Stomach smooth muscle (tissue), 2 donors: Measurements from ENCODE around the gene NHP2.

Experiments used
- H3K27ac ChIP-seq: one replicate; pipeline ENCODE4 v1.7.0; 2013; ENCODE audit warnings: mild to moderate bottlenecking, low read length, inconsistent platforms
- H3K27me3 ChIP-seq, 2 donors: one replicate each; pipeline ENCODE4 v1.7.0; 2013; ENCODE audit warnings: low read length in 2 of 2; ENCODE audit not compliant: insufficient read depth in 2 of 2, control insufficient read depth in 1 of 2
- H3K36me3 ChIP-seq, 2 donors: one replicate each; pipeline ENCODE4 v1.7.0; 2013; ENCODE audit warnings: low read length in 2 of 2; ENCODE audit not compliant: control insufficient read depth in 2 of 2, insufficient read depth in 2 of 2
- H3K4me1 ChIP-seq: one replicate; pipeline ENCODE4 v1.7.0; 2013; ENCODE audit warnings: low read length; ENCODE audit not compliant: control insufficient read depth, insufficient read depth
- H3K4me3 ChIP-seq, 2 donors: one replicate each; pipeline ENCODE4 v1.7.0; 2013; ENCODE audit warnings: low read length in 2 of 2
- H3K9ac ChIP-seq, 2 donors: one replicate each; pipeline ENCODE4 v1.7.0; 2013; ENCODE audit warnings: low read length in 2 of 2, mild to moderate bottlenecking in 1 of 2
- H3K9me3 ChIP-seq, 2 donors: one replicate each; pipeline ENCODE4 v1.7.0; 2013; ENCODE audit warnings: low read length in 2 of 2; ENCODE audit not compliant: control insufficient read depth in 2 of 2
- donor health status: healthy.
- donor health status: Pancreatic carcinoma.

Gene NHP2

DNA sequence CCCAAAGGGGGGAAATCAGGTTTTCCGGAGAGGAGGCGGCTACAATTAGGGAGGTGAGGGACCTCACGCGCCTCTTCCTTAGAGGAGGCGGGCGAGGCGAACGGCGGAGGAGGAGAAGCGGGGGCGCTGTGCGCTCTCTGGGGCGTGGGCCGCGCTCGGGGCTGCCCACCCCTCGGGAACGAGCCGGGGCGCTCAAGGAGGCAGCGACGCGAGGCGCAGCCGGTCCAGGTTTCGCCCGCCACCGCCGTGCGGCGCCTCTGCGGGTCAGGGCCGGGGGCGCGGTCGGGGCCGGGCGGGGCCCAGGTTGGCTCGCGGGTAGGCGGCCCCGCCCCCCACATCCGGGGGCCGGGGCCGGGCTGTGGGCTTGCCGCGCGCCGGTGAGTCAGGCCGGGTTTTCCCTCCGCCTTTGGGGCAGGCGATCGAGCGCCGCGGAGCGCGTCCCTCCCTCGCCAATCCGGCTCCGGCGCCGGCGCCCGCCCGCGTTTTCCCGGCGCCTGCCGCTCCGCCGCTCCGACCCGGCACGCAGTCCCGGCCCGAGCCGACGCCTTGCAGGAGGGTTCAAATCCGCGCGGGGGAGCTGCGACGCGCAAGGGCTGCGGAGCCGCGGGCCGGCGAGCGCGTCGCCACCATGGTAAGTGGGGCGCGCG, 40.4 kb downstream of the NHP2 start, which contains the start of gene N4BP3:
N4BP3 (plus strand) TSS at position 392 of the 647 bp plus-strand sequence. CDS start 6,052 bp downstream, outside the sequence.
- H3K36me3 ChIP-seq = no peaks in the 10 kb centered on the region
- H3K4me1 ChIP-seq = peaks cover 9% of the 10 kb centered on the region
- H3K27me3 ChIP-seq = peaks cover 34% of the 10 kb centered on the region in 2 donors
- no peaks in the 10 kb centered on the region for H3K9me3 ChIP-seq
- no peak within 1 kb of the TSS for H3K9ac ChIP-seq
- no peak within 1 kb of the TSS for H3K27ac ChIP-seq
- H3K4me3 ChIP-seq = peak within 1 kb of the TSS; percentile 40 to 44

DNA sequence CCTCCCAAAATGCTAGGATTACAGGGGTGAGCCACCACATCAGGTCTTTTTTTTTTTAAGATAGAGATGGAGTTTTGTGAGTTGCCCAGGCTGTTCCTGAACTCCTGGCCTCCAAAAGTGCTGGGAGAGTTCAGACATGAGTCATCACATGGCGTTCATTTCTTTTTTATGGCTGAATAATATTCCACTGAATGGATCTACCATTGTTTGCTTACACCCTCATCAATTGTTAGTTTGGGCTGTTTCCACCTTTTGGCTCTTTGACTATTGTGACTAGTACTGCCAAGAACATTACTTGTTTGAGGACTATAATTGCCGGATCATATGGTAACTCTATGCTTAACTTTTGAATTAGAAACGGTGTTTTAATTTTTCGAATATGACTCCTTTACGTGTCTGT, 41.1 kb downstream of the NHP2 start:
- H3K9me3 ChIP-seq = no peaks in the 10 kb centered on the region
- peaks cover 9% of the 10 kb centered on the region for H3K4me1 ChIP-seq
- H3K27me3 ChIP-seq = peaks cover 34% of the 10 kb centered on the region in 2 donors
- no peak overlapping the region for H3K4me3 ChIP-seq
- H3K27ac ChIP-seq = no peak overlapping the region
- H3K9ac ChIP-seq = no peak overlapping the region
- H3K36me3 ChIP-seq = no peaks in the 10 kb centered on the region

DNA sequence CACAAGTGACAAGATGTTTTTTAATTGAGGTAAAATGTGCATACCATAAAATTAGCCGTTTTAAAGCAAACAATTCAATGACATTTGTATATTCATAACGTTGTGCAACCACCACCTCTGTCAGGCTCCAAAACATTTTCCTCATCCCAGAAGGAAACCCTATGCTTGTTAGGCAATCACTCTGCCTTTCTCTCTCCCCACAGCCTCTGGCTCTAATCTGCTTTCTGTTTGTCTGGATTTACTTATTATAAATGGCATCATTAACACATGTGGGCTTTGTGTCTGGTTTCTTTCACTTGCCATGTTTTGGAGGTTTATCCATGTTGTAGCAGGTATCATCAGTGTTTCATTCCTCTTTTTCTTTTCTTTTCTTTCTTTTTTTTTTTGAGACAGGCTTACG, 41.8 kb downstream of the NHP2 start:
- no peak overlapping the region for H3K4me3 ChIP-seq
- peaks cover 9% of the 10 kb centered on the region for H3K4me1 ChIP-seq
- no peaks in the 10 kb centered on the region for H3K9me3 ChIP-seq
- H3K27ac ChIP-seq = no peak overlapping the region
- no peaks in the 10 kb centered on the region for H3K36me3 ChIP-seq
- no peak overlapping the region for H3K9ac ChIP-seq
- H3K27me3 ChIP-seq = peaks cover 32% of the 10 kb centered on the region in 2 donors

DNA sequence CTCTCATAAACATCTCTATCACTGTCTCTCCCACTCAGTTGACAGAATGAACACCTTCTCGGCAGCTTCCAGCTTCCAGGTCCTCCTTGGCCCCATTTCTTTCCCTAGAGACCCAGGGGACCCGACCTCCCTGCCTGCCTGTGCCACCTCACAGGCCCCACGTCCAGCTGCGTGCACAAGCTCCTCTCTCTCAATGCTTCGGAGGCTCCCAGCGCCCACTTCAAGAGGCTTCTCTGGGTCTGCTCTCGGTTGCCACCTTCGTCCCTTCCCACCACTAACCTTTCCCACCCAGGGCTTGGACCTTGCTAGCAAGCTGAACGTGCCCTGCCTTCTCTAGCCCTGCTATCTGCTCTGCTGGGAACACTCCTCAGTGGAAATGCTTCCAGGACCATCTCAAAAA, 43.2 kb downstream of the NHP2 start:
- no peaks in the 10 kb centered on the region for H3K9me3 ChIP-seq
- H3K9ac ChIP-seq = no peak overlapping the region
- H3K27ac ChIP-seq = no peak overlapping the region
- H3K4me1 ChIP-seq = peaks cover 9% of the 10 kb centered on the region
- H3K27me3 ChIP-seq = peaks cover 25 to 28% of the 10 kb centered on the region in 2 donors
- H3K36me3 ChIP-seq = no peaks in the 10 kb centered on the region
- no peak overlapping the region for H3K4me3 ChIP-seq

DNA sequence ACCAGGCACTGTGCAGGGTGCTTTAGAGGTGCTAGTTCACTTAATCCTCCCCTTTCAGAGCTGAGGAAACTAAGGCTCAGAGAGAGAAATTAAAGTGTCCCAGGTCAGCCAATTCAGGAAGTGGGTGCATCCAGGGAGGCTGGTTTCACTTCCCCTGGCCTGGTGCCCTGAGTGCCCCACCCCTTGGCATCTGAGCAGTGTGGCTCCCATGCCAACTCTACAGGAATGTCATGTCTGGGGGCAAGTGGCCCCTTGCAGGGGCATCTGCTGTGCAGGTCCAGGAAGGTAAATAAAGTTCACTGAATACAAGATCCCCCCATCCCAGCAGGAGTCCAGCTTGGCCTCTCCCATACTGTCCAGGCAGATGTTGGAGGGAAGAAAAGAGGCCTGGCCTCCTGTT, 44.7 kb downstream of the NHP2 start:
- H3K36me3 ChIP-seq = no peaks in the 10 kb centered on the region
- no peaks in the 10 kb centered on the region for H3K9me3 ChIP-seq
- no peak overlapping the region for H3K27ac ChIP-seq
- peaks cover 11 to 13% of the 10 kb centered on the region in 2 donors for H3K27me3 ChIP-seq
- no peak overlapping the region for H3K4me3 ChIP-seq
- no peak overlapping the region for H3K9ac ChIP-seq
- H3K4me1 ChIP-seq = peaks cover 7% of the 10 kb centered on the region

DNA sequence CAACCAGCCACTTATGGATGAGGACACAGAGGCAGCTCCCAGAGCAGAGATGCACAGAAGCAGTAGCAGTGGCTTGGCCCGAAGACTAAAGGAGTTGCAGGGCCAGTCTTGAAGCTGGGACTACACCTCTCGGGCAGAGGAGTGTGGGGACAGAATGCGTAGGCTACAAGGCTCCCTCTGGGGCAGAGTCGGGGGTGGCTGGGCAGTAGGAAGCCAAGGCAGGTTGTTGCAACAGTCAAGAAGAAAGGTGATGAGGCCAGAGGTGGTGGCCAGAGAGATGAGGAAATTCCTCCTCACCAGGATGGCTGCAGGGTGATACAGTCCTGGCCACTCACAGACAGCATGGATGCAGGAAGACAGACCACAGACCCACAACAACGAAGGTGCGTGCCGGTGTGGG, 45.2 kb downstream of the NHP2 start:
- peaks cover 4% of the 10 kb centered on the region for H3K4me1 ChIP-seq
- H3K27ac ChIP-seq = no peak overlapping the region
- H3K4me3 ChIP-seq = no peak overlapping the region
- H3K36me3 ChIP-seq = no peaks in the 10 kb centered on the region
- H3K9me3 ChIP-seq = no peaks in the 10 kb centered on the region
- no peak overlapping the region for H3K9ac ChIP-seq
- peaks cover 9 to 11% of the 10 kb centered on the region in 2 donors for H3K27me3 ChIP-seq

DNA sequence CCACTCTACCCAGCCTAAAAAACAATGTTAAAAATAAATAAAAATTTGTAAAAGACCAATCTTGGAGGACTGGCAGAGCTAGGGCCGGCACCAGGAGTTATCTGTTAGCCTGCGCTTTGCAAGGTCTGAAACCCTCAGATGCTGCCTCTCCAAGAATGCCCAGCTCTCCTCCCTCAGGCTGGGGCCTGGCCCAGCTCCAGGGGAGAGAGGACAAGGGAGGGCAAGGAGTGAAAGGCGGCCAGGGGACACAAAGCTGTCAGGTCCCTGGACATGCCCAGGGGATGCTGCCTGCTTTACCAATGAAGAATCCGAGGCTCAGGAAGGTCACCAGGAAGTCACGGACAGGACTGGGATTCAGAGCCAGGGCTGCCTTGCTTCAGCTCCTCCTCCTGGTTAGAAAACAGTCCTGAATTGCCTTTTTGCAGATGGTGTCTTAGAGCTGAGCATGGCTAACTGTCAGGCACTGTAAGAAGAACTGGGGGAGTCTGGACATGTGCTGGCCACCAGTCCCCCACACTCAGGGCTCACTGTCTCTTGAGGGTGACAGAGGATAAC, 45.9 kb downstream of the NHP2 start:
- Histone ChIP-seq H3K9me3 (no peaks in the 10 kb centered on the region), H3K9ac (no peak overlapping the region), H3K27me3 (peaks cover 5 to 9% of the 10 kb centered on the region in 2 donors), H3K4me3 (no peak overlapping the region), H3K27ac (no peak overlapping the region), H3K4me1 (no peaks in the 10 kb centered on the region), H3K36me3 (no peaks in the 10 kb centered on the region)

DNA sequence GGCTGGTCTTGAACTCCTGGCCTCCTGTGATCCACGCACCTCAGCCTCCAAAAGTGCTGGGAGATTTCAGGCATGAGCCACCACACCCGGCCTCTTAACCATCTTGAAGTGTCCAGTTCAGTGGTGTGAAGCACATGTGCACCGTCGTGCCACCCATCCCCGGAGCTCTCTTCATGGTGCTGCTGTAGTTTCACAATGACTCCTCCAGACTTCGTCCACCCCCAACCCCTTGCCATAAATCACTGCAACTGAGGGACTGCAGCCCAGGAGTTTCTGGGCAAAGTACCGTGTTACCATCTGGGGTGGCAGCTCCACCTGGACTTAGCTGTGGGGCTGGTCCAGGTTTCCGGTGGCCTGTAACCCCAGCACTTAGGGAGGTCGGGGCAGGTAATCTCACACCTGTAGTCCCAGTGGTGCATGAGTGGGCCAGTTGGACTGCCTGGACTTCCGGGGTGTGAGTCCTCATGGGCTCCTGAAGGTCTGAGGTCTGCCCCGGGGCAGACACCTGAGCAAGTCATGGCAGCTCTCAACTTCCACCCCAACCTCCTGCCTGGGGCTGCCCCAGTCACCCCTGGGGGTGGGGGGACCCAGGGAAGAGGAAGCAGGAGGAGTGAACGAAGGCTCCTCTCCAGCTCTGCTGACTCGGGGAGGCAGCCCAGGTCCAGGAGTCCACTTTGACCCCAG, 47.0 kb downstream of the NHP2 start:
- peaks cover 0 to 8% of the 10 kb centered on the region in 2 donors for H3K27me3 ChIP-seq
- H3K27ac ChIP-seq = no peak overlapping the region
- H3K4me3 ChIP-seq = no peak overlapping the region
- H3K9me3 ChIP-seq = no peaks in the 10 kb centered on the region
- H3K4me1 ChIP-seq = no peaks in the 10 kb centered on the region
- no peaks in the 10 kb centered on the region for H3K36me3 ChIP-seq
- H3K9ac ChIP-seq = no peak overlapping the region

DNA sequence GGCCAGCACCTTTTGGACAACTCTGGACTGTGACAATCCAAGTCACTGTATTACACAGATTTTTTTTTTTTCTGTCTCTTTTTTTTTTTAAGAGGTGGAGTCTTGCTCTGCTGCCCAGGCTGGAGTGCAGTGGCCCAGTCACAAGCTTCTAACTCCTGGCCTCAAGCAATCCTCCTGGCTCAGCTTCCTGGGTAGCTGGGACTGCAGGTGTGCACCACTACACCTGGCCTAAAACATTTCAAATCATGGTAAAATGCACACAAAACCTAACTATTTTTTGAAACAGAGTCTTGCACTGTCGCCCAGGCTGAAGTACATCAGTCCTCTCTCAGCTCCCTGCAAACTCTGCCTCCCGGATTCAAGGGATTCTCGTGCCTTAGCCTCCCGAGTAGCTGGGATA, 47.6 kb downstream of the NHP2 start:
- Histone ChIP-seq H3K4me1 (no peaks in the 10 kb centered on the region), H3K27ac (no peak overlapping the region), H3K9me3 (no peaks in the 10 kb centered on the region), H3K27me3 (peaks cover 0 to 8% of the 10 kb centered on the region in 2 donors), H3K36me3 (no peaks in the 10 kb centered on the region), H3K9ac (no peak overlapping the region), H3K4me3 (no peak overlapping the region)

DNA sequence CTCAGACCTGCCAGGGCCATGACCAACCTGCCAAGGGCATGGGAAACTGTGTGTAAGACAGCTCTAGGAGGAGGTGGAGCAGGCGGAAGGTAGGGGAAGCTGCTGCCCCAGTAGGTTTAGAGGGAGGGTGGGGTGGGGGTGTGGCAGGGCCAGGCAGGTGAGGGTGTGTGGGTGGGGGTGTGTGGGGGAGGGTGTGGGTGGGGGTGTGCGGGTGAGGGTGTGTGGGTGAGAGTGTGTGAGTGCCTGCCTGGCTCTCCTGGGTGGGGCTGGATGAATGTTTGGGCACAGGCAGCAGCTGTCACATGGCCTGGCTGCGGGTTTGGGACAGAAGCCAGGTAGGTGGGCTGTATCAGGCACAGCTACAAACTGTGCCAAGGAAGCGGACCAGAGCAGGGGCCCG, 49.2 kb downstream of the NHP2 start:
- H3K27me3 ChIP-seq = peaks cover 0 to 3% of the 10 kb centered on the region in 2 donors
- H3K27ac ChIP-seq = no peak overlapping the region
- H3K9ac ChIP-seq = no peak overlapping the region
- no peaks in the 10 kb centered on the region for H3K4me1 ChIP-seq
- H3K4me3 ChIP-seq = no peak overlapping the region
- H3K9me3 ChIP-seq = no peaks in the 10 kb centered on the region
- no peaks in the 10 kb centered on the region for H3K36me3 ChIP-seq

DNA sequence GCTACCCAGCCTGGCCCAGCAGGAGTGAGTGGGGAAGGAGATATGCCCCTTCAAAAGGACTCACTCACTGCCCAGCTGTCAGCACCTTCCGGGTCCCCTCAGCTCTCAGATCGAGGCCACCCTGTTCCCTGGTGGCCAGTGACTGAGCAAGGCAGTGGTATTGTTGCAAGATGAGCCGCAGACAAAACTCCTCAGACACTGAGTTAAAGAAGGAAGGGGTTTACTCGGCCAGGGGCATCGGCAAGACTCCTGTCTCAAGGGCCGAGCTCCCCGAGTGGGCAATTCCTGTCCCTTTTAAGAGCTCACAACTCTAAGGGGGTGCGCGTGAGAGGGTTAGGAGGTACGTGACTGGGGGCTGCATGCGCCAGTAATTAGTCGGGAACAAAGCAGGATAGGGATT, 50.1 kb downstream of the NHP2 start:
- H3K27ac ChIP-seq = no peak overlapping the region
- no peak overlapping the region for H3K9ac ChIP-seq

More for the DNA sequence above, 50.1 kb downstream of the NHP2 start:
- H3K4me3 ChIP-seq = no peak overlapping the region
- peaks cover 0 to 3% of the 10 kb centered on the region in 2 donors for H3K27me3 ChIP-seq
- H3K9me3 ChIP-seq = no peaks in the 10 kb centered on the region
- H3K4me1 ChIP-seq = no peaks in the 10 kb centered on the region
- no peaks in the 10 kb centered on the region for H3K36me3 ChIP-seq
